Measurements from ENCODE around the gene INAFM2. TPM values are rescaled to one million over a fixed set of nuclear protein-coding genes. Genes with fewer than 3 reads are reported as not detected.

Gene INAFM2
- total and polyA plus RNA-seq, 2 experiments from 2014 or later, result 18.1 to 32.7 TPM

DNA sequence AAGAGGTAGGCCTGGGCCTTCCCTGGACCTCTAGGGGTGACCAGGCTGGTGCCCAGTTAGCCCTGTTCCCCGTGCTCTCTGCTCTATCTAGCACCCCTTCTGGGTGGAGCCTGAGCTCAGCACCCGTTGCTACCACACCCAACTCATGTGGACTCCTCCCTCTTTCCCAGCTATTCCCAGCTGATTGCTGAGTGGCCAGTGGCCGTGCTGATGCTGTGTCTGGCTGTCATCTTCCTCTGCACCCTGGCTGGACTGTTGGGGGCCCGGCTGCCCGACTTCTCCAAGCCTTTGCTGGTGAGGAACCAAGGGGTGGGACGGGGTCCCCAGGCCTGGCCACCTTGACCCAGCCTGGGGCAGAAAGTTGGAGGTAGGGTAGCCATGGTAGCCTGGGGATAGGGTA lies 40.8 kb downstream of the INAFM2 start:
- peaks cover 30% of the 10 kb centered on the region for H3K27me3 Mint-ChIP-seq (ENCODE audit: insufficient read depth, low read depth, poor library complexity)
- no peaks in the 10 kb centered on the region; the same call in 2 of the 3 replicates for H3K36me3 Mint-ChIP-seq (ENCODE audit: low read depth)
- H3K4me1 Mint-ChIP-seq, result peaks cover 12% of the 10 kb centered on the region

More for the DNA sequence above, 40.8 kb downstream of the INAFM2 start:
- H3K4me1 ChIP-seq (ENCODE audit: insufficient read depth), result peaks cover under 1% of the 10 kb centered on the region; the same call in 1 of the 2 replicates
- no peak overlapping the region for H3K4me3 ChIP-seq
- no peaks in the 10 kb centered on the region for H3K9me2 ChIP-seq (ENCODE audit: insufficient read depth)
- ATAC-seq, result no peak
- H3K4me3 Mint-ChIP-seq, result no peak overlapping the region
- H4K20me1 ChIP-seq (replicated peaks; ENCODE audit: insufficient read depth), result no peaks in the 10 kb centered on the region
- TF ChIP-seq POLR2AphosphoS5 (IDR thresholded peaks at IDR 0.05; ENCODE audit: low read depth) (no peak), JUNB (IDR thresholded peaks at IDR 0.05; ENCODE audit: unreplicated experiment) (no peak), REST (IDR thresholded peaks at IDR 0.05; ENCODE audit: unreplicated experiment) (no peak), EZH2phosphoT487 (IDR thresholded peaks at IDR 0.05; ENCODE audit: unreplicated experiment) (no peak), ZNF331 (CRISPR knock-in tag; IDR thresholded peaks at IDR 0.05; ENCODE audit: low read depth) (no peak), ZNF114 (CRISPR knock-in tag; IDR thresholded peaks at IDR 0.05) (no peak), STAT1 (IDR thresholded peaks at IDR 0.05; ENCODE audit: unreplicated experiment) (no peak), NANOG (IDR thresholded peaks at IDR 0.05; ENCODE audit: borderline replicate concordance) (no peak)
- TF ChIP-seq, protein P1, sequence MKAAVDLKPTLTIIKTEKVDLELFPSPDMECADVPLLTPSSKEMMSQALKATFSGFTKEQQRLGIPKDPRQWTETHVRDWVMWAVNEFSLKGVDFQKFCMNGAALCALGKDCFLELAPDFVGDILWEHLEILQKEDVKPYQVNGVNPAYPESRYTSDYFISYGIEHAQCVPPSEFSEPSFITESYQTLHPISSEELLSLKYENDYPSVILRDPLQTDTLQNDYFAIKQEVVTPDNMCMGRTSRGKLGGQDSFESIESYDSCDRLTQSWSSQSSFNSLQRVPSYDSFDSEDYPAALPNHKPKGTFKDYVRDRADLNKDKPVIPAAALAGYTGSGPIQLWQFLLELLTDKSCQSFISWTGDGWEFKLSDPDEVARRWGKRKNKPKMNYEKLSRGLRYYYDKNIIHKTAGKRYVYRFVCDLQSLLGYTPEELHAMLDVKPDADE (IDR thresholded peaks at IDR 0.05), result no peak
- TF ChIP-seq, protein P2, sequence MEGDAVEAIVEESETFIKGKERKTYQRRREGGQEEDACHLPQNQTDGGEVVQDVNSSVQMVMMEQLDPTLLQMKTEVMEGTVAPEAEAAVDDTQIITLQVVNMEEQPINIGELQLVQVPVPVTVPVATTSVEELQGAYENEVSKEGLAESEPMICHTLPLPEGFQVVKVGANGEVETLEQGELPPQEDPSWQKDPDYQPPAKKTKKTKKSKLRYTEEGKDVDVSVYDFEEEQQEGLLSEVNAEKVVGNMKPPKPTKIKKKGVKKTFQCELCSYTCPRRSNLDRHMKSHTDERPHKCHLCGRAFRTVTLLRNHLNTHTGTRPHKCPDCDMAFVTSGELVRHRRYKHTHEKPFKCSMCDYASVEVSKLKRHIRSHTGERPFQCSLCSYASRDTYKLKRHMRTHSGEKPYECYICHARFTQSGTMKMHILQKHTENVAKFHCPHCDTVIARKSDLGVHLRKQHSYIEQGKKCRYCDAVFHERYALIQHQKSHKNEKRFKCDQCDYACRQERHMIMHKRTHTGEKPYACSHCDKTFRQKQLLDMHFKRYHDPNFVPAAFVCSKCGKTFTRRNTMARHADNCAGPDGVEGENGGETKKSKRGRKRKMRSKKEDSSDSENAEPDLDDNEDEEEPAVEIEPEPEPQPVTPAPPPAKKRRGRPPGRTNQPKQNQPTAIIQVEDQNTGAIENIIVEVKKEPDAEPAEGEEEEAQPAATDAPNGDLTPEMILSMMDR (conservative IDR thresholded peaks at IDR 0.05; ENCODE audit: low read depth in 2 of 2), result no peak
- no peaks in the 10 kb centered on the region for H3K79me2 ChIP-seq (replicated peaks; ENCODE audit: insufficient read depth)
- H3K36me3 ChIP-seq (ENCODE audit: insufficient read depth), result no peaks in the 10 kb centered on the region
- H3F3A ChIP-seq (replicated peaks; ENCODE audit: low read depth), result peaks cover 3% of the 10 kb centered on the region; the same call in 1 of the 2 replicates
- no peak for DNase-seq (ENCODE audit: low spot score)
- peaks cover 2% of the 10 kb centered on the region; the same call in 2 of the 3 replicates for H3K9me3 Mint-ChIP-seq
- peaks cover 34% of the 10 kb centered on the region for H3K27me3 ChIP-seq (ENCODE audit: insufficient read depth)
- no peak overlapping the region for H2AFZ ChIP-seq
- no peak overlapping the region for H3K27ac Mint-ChIP-seq
- no peak overlapping the region for H3K4me2 ChIP-seq
- H3K27ac ChIP-seq (ENCODE audit: low read depth), result no peak overlapping the region

Data from GM23338 (cell line).